CD4-positive, alpha-beta T cell (primary cell): ENCODE measurements around the gene FBLN1. TPM values are rescaled to one million over a fixed set of nuclear protein-coding genes. Genes with fewer than 3 reads are reported as not detected.

Source experiments
- ATAC-seq: fragments of 200-7000 bp; cut with Tn5 transposase; one replicate; pipeline ENCODE4 v1.10.0; 2022; ENCODE audit warnings: mild to moderate bottlenecking; ENCODE audit not compliant: poor library complexity
- CTCF ChIA-PET: fragments of 350-600 bp; sonication (Branson Sonifier 250); formaldehyde crosslinking; loops from one replicate; lab custom pipeline; 2021; ENCODE audit warnings: antibody characterized with exemption, inconsistent platforms; lab: Charles Lee
- POLR2A ChIA-PET: fragments of 350-600 bp; sonication (Branson Sonifier 250); formaldehyde crosslinking; loops from one replicate; lab custom pipeline; 2021; ENCODE audit warnings: antibody characterized with exemption, inconsistent platforms; lab: Charles Lee
- DNase-seq, 14 experiments: peaks; one replicate each; pipeline ENCODE4 v3.0.0-alpha.2; 2013 to 2020; ENCODE audit warnings: mixed read lengths in 2 of 14
- H3K27ac ChIP-seq, 2 donors: one replicate each; pipeline versions ENCODE4 v1.5.1 to v1.7.0; 2013; ENCODE audit warnings: low read length in 2 of 2, low read depth in 1 of 2, mild to moderate bottlenecking in 1 of 2
- H3K27me3 ChIP-seq, 2 experiments: 1 replicate in 1 of 2; 2 replicates in 1 of 2; pipeline versions ENCODE4 v1.6.1 to v1.7.0; 2013; ENCODE audit warnings: low read length in 2 of 2, control low read depth in 1 of 2, mild to moderate bottlenecking in 1 of 2, moderate library complexity in 1 of 2; ENCODE audit not compliant: insufficient read depth in 2 of 2, control insufficient read depth in 1 of 2
- H3K36me3 ChIP-seq: one replicate; pipeline ENCODE4 v1.6.1; 2013; ENCODE audit warnings: low read length, control low read depth; ENCODE audit not compliant: insufficient read depth
- H3K4me1 ChIP-seq: one replicate; pipeline ENCODE4 v1.6.1; 2013; ENCODE audit warnings: low read length, control low read depth; ENCODE audit not compliant: insufficient read depth
- H3K4me3 ChIP-seq: one replicate; pipeline ENCODE4 v1.5.1; 2013; ENCODE audit warnings: mild to moderate bottlenecking, low read length, moderate library complexity
- H3K9me3 ChIP-seq, 2 experiments: 1 replicate in 1 of 2; 2 replicates in 1 of 2; pipeline versions ENCODE4 v1.6.1 to v1.7.0; 2013; ENCODE audit warnings: low read length in 2 of 2, mild to moderate bottlenecking in 2 of 2, control low read depth in 1 of 2, moderate library complexity in 1 of 2; ENCODE audit not compliant: control insufficient read depth in 1 of 2, insufficient read depth in 1 of 2
- H3K27ac Mint-ChIP-seq: one replicate; pipeline ENCODE4 v1.8.0; 2020; ENCODE audit warnings: mixed read lengths
- H3K27me3 Mint-ChIP-seq: one replicate; pipeline ENCODE4 v1.8.0; 2021; ENCODE audit warnings: mixed read lengths
- H3K36me3 Mint-ChIP-seq: one replicate; pipeline ENCODE4 v1.8.0; 2021; ENCODE audit warnings: low read depth, mixed read lengths
- H3K4me1 Mint-ChIP-seq: one replicate; pipeline ENCODE4 v1.8.0; 2021; ENCODE audit warnings: low read depth, mixed read lengths
- H3K4me3 Mint-ChIP-seq: one replicate; pipeline ENCODE4 v1.8.0; 2020; ENCODE audit warnings: mild to moderate bottlenecking, mixed read lengths
- H3K9me3 Mint-ChIP-seq: one replicate; pipeline ENCODE4 v1.8.0; 2020; ENCODE audit warnings: mixed read lengths
- CTCF ChIP-seq: fragments of 200-600 bp; IDR thresholded peaks from one replicate; pipeline ENCODE4 v1.8.0; 2022; ENCODE audit warnings: antibody characterized with exemption, mild to moderate bottlenecking
- intact Hi-C, 2 experiments: fragments of 100-400 bp; cut with DNase I in 1 of 2; cut with micrococcal nuclease in 1 of 2; formaldehyde crosslinking; loops; one replicate each; pipeline versions ENCODE4 v1.15.1 to v1.9.0; 2023 to 2025; cut with DNase I, micrococcal nuclease
- polyA plus RNA-seq, 2 donors: library from polyadenylated mRNA; unstranded; fragments of 120-200 nt; gene quantifications; one replicate each; pipeline ENCODE4 v1.2.1, GENCODE V29; 2013
- total RNA-seq, 174 experiments: library from RNA in 2 of 174; stranded (reverse) in 2 of 174; gene quantifications; one replicate each; pipeline ENCODE4 v1.2.3 and lab custom pipeline; 2021 to 2026

The FBLN1 gene
- not detected for total RNA-seq
- polyA plus RNA-seq (2013, experiment 1 of 2), result not detected
- 5.3 TPM for polyA plus RNA-seq (2013, experiment 2 of 2)
- total RNA-seq (lab: John Stamatoyannopoulos, UW), result 0 to 0.17 (median 0) reads per million in 172 experiments

GRCh38 chr22:45502215-45503049, at the start of gene FBLN1:
Gene FBLN1, plus strand, starts transcription at chr22:45502883. Its CDS starts 103 bp downstream, at chr22:45502986.
- no peak within 1 kb of the TSS for H3K27ac Mint-ChIP-seq
- intact Hi-C loops, result no loop called here
- Histone ChIP-seq H3K27ac (no peak within 1 kb of the TSS), H3K9me3 (peaks cover 0 to 18% of the 10 kb centered on the region in 2 experiments), H3K4me1 (peaks cover 10% of the 10 kb centered on the region), H3K27me3 (peaks cover 30 to 38% of the 10 kb centered on the region in 2 experiments), H3K4me3 (no peak within 1 kb of the TSS), H3K36me3 (no peaks in the 10 kb centered on the region)
- POLR2A ChIA-PET, result no interaction called here
- ATAC-seq, result no peak
- no peak for TF ChIP-seq CTCF
- H3K36me3 Mint-ChIP-seq, result no peaks in the 10 kb centered on the region
- H3K9me3 Mint-ChIP-seq, result no peaks in the 10 kb centered on the region
- DNase-seq, result peak in 1 of 14 experiments; percentile 6
- H3K4me1 Mint-ChIP-seq, result no peaks in the 10 kb centered on the region
- CTCF ChIA-PET, result no interaction called here
- peaks cover 72% of the 10 kb centered on the region for H3K27me3 Mint-ChIP-seq
- H3K4me3 Mint-ChIP-seq, result peak within 1 kb of the TSS; percentile 56

GRCh38 chr22:45453764-45454163, 48.9 kb upstream of the FBLN1 start:
- no peak overlapping the region for H3K4me3 Mint-ChIP-seq
- no peaks in the 10 kb centered on the region for H3K36me3 ChIP-seq
- peaks cover 0 to 4% of the 10 kb centered on the region in 2 experiments for H3K27me3 ChIP-seq
- ATAC-seq (no peak), DNase-seq (no peak)
- H3K9me3 ChIP-seq, result no peaks in the 10 kb centered on the region
- no peak overlapping the region for H3K4me3 ChIP-seq
- H3K27me3 Mint-ChIP-seq, result no peaks in the 10 kb centered on the region
- no peak overlapping the region for H3K27ac ChIP-seq
- H3K4me1 ChIP-seq, result no peaks in the 10 kb centered on the region
- no peaks in the 10 kb centered on the region for H3K4me1 Mint-ChIP-seq
- H3K36me3 Mint-ChIP-seq, result no peaks in the 10 kb centered on the region
- H3K27ac Mint-ChIP-seq, result no peak overlapping the region
- no peak for TF ChIP-seq CTCF
- CTCF ChIA-PET, result no interaction called here
- POLR2A ChIA-PET, result no interaction called here
- intact Hi-C loops, result no loop called here
- H3K9me3 Mint-ChIP-seq, result no peaks in the 10 kb centered on the region

GRCh38 chr22:45454275-45454674, 48.4 kb upstream of the FBLN1 start:
- CTCF ChIA-PET, result no interaction called here

More at GRCh38 chr22:45454275-45454674, 48.4 kb upstream of the FBLN1 start:
- Histone ChIP-seq H3K4me3 (no peak overlapping the region), H3K4me1 (no peaks in the 10 kb centered on the region), H3K27ac (no peak overlapping the region), H3K36me3 (no peaks in the 10 kb centered on the region), H3K9me3 (no peaks in the 10 kb centered on the region), H3K27me3 (peaks cover 0 to 4% of the 10 kb centered on the region in 2 experiments)
- H3K4me3 Mint-ChIP-seq, result no peak overlapping the region
- no peak for DNase-seq
- no peaks in the 10 kb centered on the region for H3K4me1 Mint-ChIP-seq
- POLR2A ChIA-PET, result no interaction called here
- H3K9me3 Mint-ChIP-seq, result no peaks in the 10 kb centered on the region
- no peak for ATAC-seq
- intact Hi-C loops, result no loop called here
- no peak overlapping the region for H3K27ac Mint-ChIP-seq
- H3K36me3 Mint-ChIP-seq, result no peaks in the 10 kb centered on the region
- H3K27me3 Mint-ChIP-seq, result no peaks in the 10 kb centered on the region
- TF ChIP-seq CTCF, result no peak
